Activated T-cell treated with anti-CD3 and anti-CD28 coated beads, Interleukin-2, amount 50 U/mL, for 48 hours (primary cell): ENCODE results near the gene CAND2.
"Not testable (repeated sequence)": the region's sequence is repeated elsewhere in the genome, so short reads cannot be mapped to it uniquely, and the experiment has no call there.

Experiments used
- DNase-seq, 2 experiments: peaks; one replicate each; pipeline ENCODE4 v3.0.0-alpha.2; 2020

Gene CAND2

GRCh38 chr3:12772462-12772861 is 24.0 kb upstream of the CAND2 start:
- DNase-seq, result no peak

GRCh38 chr3:12773030-12773709 is 23.3 kb upstream of the CAND2 start:
- DNase-seq, result no peak

GRCh38 chr3:12773710-12774086 is 22.8 kb upstream of the CAND2 start:
- DNase-seq, result no peak

GRCh38 chr3:12774619-12775018 is 21.9 kb upstream of the CAND2 start:
- DNase-seq, result no peak

- DNase-seq, result no peak
These were observed 21.3 kb upstream of the CAND2 start for GRCh38 chr3:12775226-12775625.

GRCh38 chr3:12775970-12776369 is 20.5 kb upstream of the CAND2 start:
- not testable (repeated sequence) for DNase-seq

- no peak for DNase-seq
These were observed 19.3 kb upstream of the CAND2 start for GRCh38 chr3:12777171-12777570.

- DNase-seq, result no peak
These were observed 15.7 kb upstream of the CAND2 start for GRCh38 chr3:12780751-12781150.

- DNase-seq, result no peak
These were observed 14.2 kb upstream of the CAND2 start for GRCh38 chr3:12782172-12782815.

- DNase-seq, result no peak
These were observed 11.4 kb upstream of the CAND2 start for GRCh38 chr3:12785096-12785495.

GRCh38 chr3:12787346-12787745 is 9.1 kb upstream of the CAND2 start:
- peak; percentile 85 for DNase-seq

- not testable (repeated sequence) for DNase-seq
These were observed 8.4 kb upstream of the CAND2 start for GRCh38 chr3:12787967-12788690.

- no peak for DNase-seq
These were observed 5.0 kb upstream of the CAND2 start for GRCh38 chr3:12791430-12791829.

GRCh38 chr3:12793701-12794100 is 2.8 kb upstream of the CAND2 start:
- no peak for DNase-seq

- DNase-seq, result no peak
These were observed 828 bp downstream of the CAND2 start for GRCh38 chr3:12797124-12797891.

GRCh38 chr3:12797892-12798558 is 1.5 kb downstream of the CAND2 start:
- DNase-seq, result no peak

GRCh38 chr3:12798559-12799179 is 2.2 kb downstream of the CAND2 start:
- DNase-seq, result no peak

- DNase-seq, result no peak
These were observed 3.3 kb downstream of the CAND2 start for GRCh38 chr3:12799525-12800440.

GRCh38 chr3:12803371-12803770 is 6.9 kb downstream of the CAND2 start:
- no peak for DNase-seq

- no peak for DNase-seq
These were observed 10.6 kb downstream of the CAND2 start for GRCh38 chr3:12807066-12807465.
